A549 (cell line): ENCODE measurements around the gene PPP4R2. TPM values are rescaled to one million over a fixed set of nuclear protein-coding genes. Genes with fewer than 3 reads are reported as not detected.
A peak's percentile ranks its signal among the peaks of the same experiment; 100 is the strongest.

Experiments
- ATAC-seq, 2 experiments: fragments of 200-7000 bp in 1 of 2; fragments of >200 bp in 1 of 2; cut with Nextera tagmentation in 1 of 2; cut with Tn5 transposase in 1 of 2; 3 replicates each; pipeline versions ENCODE4 v1.8.0 to v1.9.1; 2018 to 2020; ENCODE audit warnings: mild to moderate bottlenecking in 1 of 2, moderate library complexity in 1 of 2
- CTCF ChIA-PET: fragments of 300-600 bp; sonication (Branson Sonifier 250); formaldehyde crosslinking; extraction: SDS; loops from one replicate; lab custom pipeline; 2021; ENCODE audit warnings: antibody characterized with exemption, inconsistent platforms; lab: Yijun Ruan, JAX
- POLR2A ChIA-PET: fragments of 350-600 bp; formaldehyde crosslinking; extraction: SDS; loops from one replicate; lab custom pipeline; 2021; ENCODE audit warnings: antibody characterized with exemption, inconsistent platforms; lab: Yijun Ruan, JAX
- DNase-seq, 2 experiments: peaks; one replicate each; pipeline versions ENCODE4 v3.0.0 to v3.0.0-alpha.2; 2011 to 2016; ENCODE audit warnings: low read depth in 1 of 2, low spot score in 1 of 2
- FAIRE-seq: peaks from 2 replicates; lab custom pipeline; 2011; peaks lifted over from hg19 to GRCh38; lab: Jason Lieb, UNC
- H3K27ac ChIP-seq, 2 experiments: fragments of >200 bp; sonication (Bioruptor Twin); formaldehyde crosslinking; 3 replicates each; pipeline ENCODE4 v1.5.1; 2016 to 2017
- H3K4me1 ChIP-seq: fragments of >200 bp; sonication (Bioruptor Twin); formaldehyde crosslinking; 3 replicates; pipeline ENCODE4 v1.6.1; 2016
- H3K4me2 ChIP-seq: fragments of >200 bp; sonication (Bioruptor Twin); formaldehyde crosslinking; 3 replicates; pipeline ENCODE4 v1.6.1; 2016
- H3K4me3 ChIP-seq: fragments of >200 bp; sonication (Bioruptor Twin); formaldehyde crosslinking; 3 replicates; pipeline ENCODE4 v1.5.1; 2016
- H3K9me3 ChIP-seq: fragments of >200 bp; sonication (Bioruptor Twin); formaldehyde crosslinking; 3 replicates; pipeline ENCODE4 v1.6.1; 2016
- ATOH8 ChIP-seq: fragments of 250-450 bp; sonication (Bioruptor Pico); IDR thresholded peaks from 2 replicates; pipeline ENCODE4 v1.5.0; 2020; ENCODE audit warnings: low read depth, mild to moderate bottlenecking, moderate library complexity
- CEBPB ChIP-seq, 2 experiments: fragments of >200 bp in 1 of 2; sonication (Bioruptor Twin) in 1 of 2; formaldehyde crosslinking in 1 of 2; IDR thresholded peaks; 2 replicates each; pipeline ENCODE4 v1.6.1; 2012 to 2016
- CHD2 ChIP-seq: fragments of 150-350 bp; IDR thresholded peaks from 2 replicates; pipeline ENCODE4 v1.6.1; 2014; ENCODE audit warnings: low read length; ENCODE audit not compliant: partially characterized antibody
- CHD4 ChIP-seq: fragments of 200-600 bp; sonication (generic); IDR thresholded peaks from 2 replicates; pipeline ENCODE4 v1.6.1; 2016; ENCODE audit warnings: antibody characterized with exemption, mild to moderate bottlenecking, borderline replicate concordance
- CTCF ChIP-seq: fragments of >200 bp; sonication (Bioruptor Twin); formaldehyde crosslinking; IDR thresholded peaks from 3 replicates; pipeline ENCODE4 v1.5.1; 2016
- E2F6 ChIP-seq: IDR thresholded peaks from 2 replicates; pipeline ENCODE4 v1.6.1; 2012; ENCODE audit warnings: low read depth, borderline replicate concordance
- EHMT2 ChIP-seq: fragments of 200-600 bp; sonication (generic); IDR thresholded peaks from 2 replicates; pipeline ENCODE4 v1.6.1; 2016; ENCODE audit warnings: antibody characterized with exemption, low read depth, mild to moderate bottlenecking, moderate library complexity
- ELK1 ChIP-seq: fragments of 150-350 bp; IDR thresholded peaks from 2 replicates; pipeline ENCODE4 v1.6.1; 2014; ENCODE audit warnings: low read depth, mild to moderate bottlenecking, low read length
- FOSL2 ChIP-seq, 2 experiments: fragments of 450-650 bp in 1 of 2; fragments of >200 bp in 1 of 2; sonication (Bioruptor Twin) in 1 of 2; formaldehyde crosslinking; IDR thresholded peaks; 2 replicates each; pipeline versions ENCODE4 v1.5.0 to v1.6.1; 2016 to 2020; ENCODE audit warnings: mild to moderate bottlenecking in 1 of 2, moderate library complexity in 1 of 2
- GATA3 ChIP-seq: IDR thresholded peaks from 2 replicates; pipeline ENCODE4 v1.6.1; 2012; ENCODE audit warnings: borderline replicate concordance
- HOXA7 ChIP-seq: fragments of 250-450 bp; sonication (Bioruptor Pico); IDR thresholded peaks from 2 replicates; pipeline ENCODE4 v1.5.0; 2020; ENCODE audit warnings: mild to moderate bottlenecking, moderate library complexity
- JUN ChIP-seq, 2 experiments: fragments of >200 bp; sonication (Bioruptor Twin); formaldehyde crosslinking; IDR thresholded peaks; 2 replicates in 1 of 2; 3 replicates in 1 of 2; pipeline ENCODE4 v1.6.1; 2016 to 2017
- MAX ChIP-seq: IDR thresholded peaks from 2 replicates; pipeline ENCODE4 v1.6.1; 2012
- MYC ChIP-seq: IDR thresholded peaks from 2 replicates; pipeline ENCODE4 v1.6.1; 2012; ENCODE audit warnings: mild to moderate bottlenecking, inconsistent platforms, low read length, improper control_type of control experiment, borderline replicate concordance
- PHF8 ChIP-seq: fragments of 200-600 bp; sonication (generic); IDR thresholded peaks from 2 replicates; pipeline ENCODE4 v1.6.1; 2016; ENCODE audit warnings: low read depth, mild to moderate bottlenecking, antibody characterized with exemption, moderate library complexity, borderline replicate concordance
- RARB ChIP-seq: fragments of 250-450 bp; sonication (Bioruptor Pico); IDR thresholded peaks from 2 replicates; pipeline ENCODE4 v1.8.0; 2021; ENCODE audit warnings: mild to moderate bottlenecking, moderate library complexity
- REST ChIP-seq: fragments of 200-600 bp; sonication (generic); IDR thresholded peaks from 2 replicates; pipeline ENCODE4 v1.6.1; 2016; ENCODE audit warnings: antibody characterized with exemption, mild to moderate bottlenecking, moderate library complexity
- RNF2 ChIP-seq: fragments of 200-600 bp; sonication (generic); IDR thresholded peaks from 2 replicates; pipeline ENCODE4 v1.6.1; 2016; ENCODE audit warnings: low read depth, mild to moderate bottlenecking, antibody characterized with exemption, moderate library complexity, borderline replicate concordance
- TP53 ChIP-seq: fragments of 250-450 bp; sonication (Bioruptor Pico); IDR thresholded peaks from 2 replicates; pipeline ENCODE4 v1.5.0; 2021; ENCODE audit warnings: mild to moderate bottlenecking, moderate library complexity
- USF2 ChIP-seq: fragments of 450-650 bp; IDR thresholded peaks from 2 replicates; pipeline ENCODE4 v1.6.1; 2014; ENCODE audit warnings: antibody characterized with exemption
- ZFP36 ChIP-seq: fragments of 450-650 bp; IDR thresholded peaks from 2 replicates; pipeline ENCODE4 v1.6.1; 2014; ENCODE audit warnings: borderline replicate concordance; ENCODE audit not compliant: partially characterized antibody
- WGBS: methylation state at CpG from one replicate; pipeline ENCODE4 v1.1.6; 2017; ENCODE audit errors: missing lambda C conversion rate; 5-methylcytosine and 5-hydroxymethylcytosine counted together
- polyA plus RNA-seq, 4 experiments: library from polyadenylated mRNA; depleted of rRNA in 3 of 4; stranded (reverse); fragments of >200 nt; fragmentation: RNase III in 1 of 4; extraction: RNeasy Plus Mini Kit Qiagen cat#74134 plus additional on column Dnase treatment in 1 of 4; gene quantifications; 2 replicates in 3 of 4; 3 replicates in 1 of 4; pipeline ENCODE4 v1.2.3, GENCODE V29; 2011 to 2017

Gene PPP4R2
- polyA plus RNA-seq, 2 of the 4 experiments (the other 2 are of a cell fraction) = 39.3 to 68.4 TPM

GRCh38 chr3:72951259-72951722 is 45.3 kb upstream of the PPP4R2 start (continued):
- TF ChIP-seq CTCF = no peak
- TF ChIP-seq, all 56 proteins: peak for 0

- H3K27ac ChIP-seq = no peak overlapping the region
Measured at GRCh38 chr3:72953325-72953956, 43.2 kb upstream of the PPP4R2 start.

GRCh38 chr3:72957297-72957696 is 39.3 kb upstream of the PPP4R2 start:
- no peak for DNase-seq
- ATAC-seq = no peak
- no peaks in the 10 kb centered on the region for H3K9me3 ChIP-seq
- CTCF ChIA-PET = no interaction called here
- no peak overlapping the region for H3K4me2 ChIP-seq
- H3K27ac ChIP-seq = no peak overlapping the region
- no peak overlapping the region for H3K4me3 ChIP-seq
- FAIRE-seq = no peak
- WGBS = 71% methylated on average over 8 of the region's 8 CpGs
- POLR2A ChIA-PET = no interaction called here
- peaks cover 9% of the 10 kb centered on the region; the same call in 2 of the 3 replicates for H3K4me1 ChIP-seq
- TF ChIP-seq CTCF (no peak), RNF2 (no peak), ATOH8 (CRISPR knock-in tag) (no peak), E2F6 (no peak), CHD4 (no peak), EHMT2 (no peak), MAX (no peak), USF2 (no peak), MYC (no peak), JUN (IDR thresholded peaks at IDR 0.05) (no peak), REST (no peak), ZFP36 (no peak), HOXA7 (CRISPR knock-in tag) (no peak), RARB (CRISPR knock-in tag) (no peak), ELK1 (no peak), PHF8 (no peak), GATA3 (no peak), TP53 (CRISPR knock-in tag) (no peak)

More at GRCh38 chr3:72953325-72953956, 43.2 kb upstream of the PPP4R2 start:
- DNase-seq = peak in 1 of 2 experiments; percentile 59
- no peaks in the 10 kb centered on the region for H3K9me3 ChIP-seq
- ChIA-PET CTCF (interaction anchor here (0.7 to 1.3 kb wide), 5 partner anchors 11 to 132 kb away, joined by 3 to 6 read pairs (median 4); no protein-coding TSS in a partner anchor), POLR2A (interaction anchor here (0.6 kb wide), 1 partner anchor 23 kb away, joined by 5 read pairs; no protein-coding TSS in a partner anchor)
- H3K4me2 ChIP-seq = peak overlapping the region; percentile 13; the same call in 1 of the 3 replicates
- 68% methylated on average over 7 of the region's 7 CpGs for WGBS
- peak; percentile 50 to 64; a peak in 4 of 6 replicates for ATAC-seq
- H3K4me3 ChIP-seq = no peak overlapping the region
- TF ChIP-seq FOSL2 (IDR thresholded peaks at IDR 0.05) = no peak
- TF ChIP-seq FOSL2 (CRISPR knock-in tag; IDR thresholded peaks at IDR 0.05) = peak; percentile 47; the same call in 1 of the 2 replicates
- TF ChIP-seq CEBPB (IDR thresholded peaks at IDR 0.05) = peak; percentile 27 to 30; a peak in 1 of 4 replicates
- TF ChIP-seq CHD2 = no peak
- no peak for FAIRE-seq
- peaks cover 9% of the 10 kb centered on the region; the same call in 2 of the 3 replicates for H3K4me1 ChIP-seq
